Measurements from ENCODE around the gene PRPS2.

- no peak for TF ChIP-seq RAD21 (IDR thresholded peaks at IDR 0.05; ENCODE audit: low read depth)
- TF ChIP-seq EP300 (IDR thresholded peaks at IDR 0.05; ENCODE audit: borderline replicate concordance) = no peak
- no peak for TF ChIP-seq EGR1 (IDR thresholded peaks at IDR 0.05)
- no peak for TF ChIP-seq MAX (IDR thresholded peaks at IDR 0.05)
Measured at GRCh38 chrX:12868747-12869146, 77.5 kb downstream of the PRPS2 start.

Data from Ishikawa (cell line).